Left renal pelvis (tissue), 4 donors: ENCODE data around the gene UGT1A10. TPM values are rescaled to one million over a fixed set of nuclear protein-coding genes. Genes with fewer than 3 reads are reported as not detected.
A peak's percentile ranks its signal among the peaks of the same experiment; 100 is the strongest.
"Not testable (repeated sequence)": the region's sequence is repeated elsewhere in the genome, so short reads cannot be mapped to it uniquely, and the experiment has no call there.

Experiments
- DNase-seq, 4 donors: peaks; one replicate each; pipeline ENCODE4 v3.0.0-alpha.2; 2013; ENCODE audit warnings: low read depth in 4 of 4, low spot score in 3 of 4
- polyA plus RNA-seq, 4 donors: library from polyadenylated mRNA; unstranded; fragments of 120-200 nt; gene quantifications; one replicate each; pipeline ENCODE4 v1.2.1, GENCODE V29; 2013; ENCODE audit not compliant: insufficient read length in 4 of 4

The UGT1A10 gene
- polyA plus RNA-seq, 4 donors: not detected

- DNase-seq: no peak
These were observed 55.5 kb downstream of the UGT1A10 start for GRCh38 chr2:233691443-233692433.

- DNase-seq: no peak
These were observed 56.4 kb downstream of the UGT1A10 start, which contains the start of gene UGT1A6 for GRCh38 chr2:233692648-233693047. TSS of gene UGT1A6 (plus strand) at chr2:233692890. CDS start at chr2:233693005, 115 bp downstream.

DNA sequence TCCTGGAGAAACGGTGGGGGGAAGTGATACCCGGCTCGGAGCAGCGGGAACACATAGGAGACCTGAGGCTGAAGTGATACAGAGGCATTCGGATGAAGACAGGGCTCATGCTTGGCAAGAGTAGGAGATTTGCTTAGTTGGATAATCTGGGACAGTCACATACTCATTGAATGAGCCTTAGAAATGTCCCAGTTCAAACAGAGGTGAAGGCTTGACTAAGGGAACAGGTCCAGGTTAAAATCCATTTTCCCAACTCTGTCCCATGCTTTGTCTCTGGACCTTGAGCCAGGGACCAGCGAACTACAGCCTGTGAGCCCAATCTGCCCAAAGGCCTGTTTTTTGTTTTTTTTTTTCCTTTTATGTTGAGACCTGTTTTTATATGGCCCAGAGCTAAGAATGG is 57.7 kb downstream of the UGT1A10 start:
- DNase-seq: no peak

- no peak for DNase-seq
These were observed 62.5 kb downstream of the UGT1A10 start for GRCh38 chr2:233698740-233699139.

GRCh38 chr2:233699424-233700027 is 63.3 kb downstream of the UGT1A10 start:
- no peak for DNase-seq

GRCh38 chr2:233700028-233700635 is 63.9 kb downstream of the UGT1A10 start:
- peak in 2 of 4 donors; percentile 14 to 15 for DNase-seq

DNA sequence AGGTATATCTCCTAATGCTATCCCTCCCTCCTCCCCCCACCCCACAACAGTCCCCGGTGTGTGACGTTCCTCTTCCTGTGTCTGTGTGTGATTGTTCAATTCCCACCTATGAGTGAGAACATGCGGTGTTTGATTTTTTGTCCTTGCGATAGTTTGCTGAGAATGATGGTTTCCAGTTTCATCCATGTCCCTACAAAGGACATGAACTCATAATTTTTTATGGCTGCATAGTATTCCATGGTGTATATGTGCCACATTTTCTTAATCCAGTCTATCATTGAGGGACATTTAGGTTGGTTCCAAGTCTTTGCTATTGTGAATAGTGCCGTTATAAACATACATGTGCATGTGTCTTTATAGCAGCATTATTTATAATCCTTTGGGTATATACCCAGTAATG is 64.6 kb downstream of the UGT1A10 start:
- DNase-seq: not testable (repeated sequence)

- DNase-seq: no peak
These were observed 66.0 kb downstream of the UGT1A10 start for GRCh38 chr2:233702238-233702637.

- no peak for DNase-seq
These were observed 69.8 kb downstream of the UGT1A10 start for GRCh38 chr2:233705911-233706506.

DNA sequence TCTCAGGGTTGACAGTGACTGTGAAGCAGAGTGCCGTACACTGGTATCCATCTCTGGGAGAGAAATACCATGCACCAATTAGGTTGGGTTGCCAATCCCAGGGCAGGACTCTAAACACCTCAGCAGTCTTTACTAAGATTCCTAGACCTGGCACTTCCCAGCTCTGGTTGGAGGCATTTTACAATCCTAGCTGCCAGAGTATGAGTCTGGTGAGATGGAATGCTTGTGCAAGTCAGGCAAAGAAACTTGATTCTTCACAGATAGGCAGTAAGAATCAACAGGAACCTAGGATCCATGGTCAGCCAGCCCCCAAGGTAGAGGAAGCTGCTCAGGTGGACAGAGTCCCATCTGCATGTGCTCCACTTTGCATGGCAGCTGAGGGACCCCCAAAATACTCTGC is 70.5 kb downstream of the UGT1A10 start:
- DNase-seq: no peak

GRCh38 chr2:233707940-233708644 is 71.8 kb downstream of the UGT1A10 start:
- no peak for DNase-seq

DNA sequence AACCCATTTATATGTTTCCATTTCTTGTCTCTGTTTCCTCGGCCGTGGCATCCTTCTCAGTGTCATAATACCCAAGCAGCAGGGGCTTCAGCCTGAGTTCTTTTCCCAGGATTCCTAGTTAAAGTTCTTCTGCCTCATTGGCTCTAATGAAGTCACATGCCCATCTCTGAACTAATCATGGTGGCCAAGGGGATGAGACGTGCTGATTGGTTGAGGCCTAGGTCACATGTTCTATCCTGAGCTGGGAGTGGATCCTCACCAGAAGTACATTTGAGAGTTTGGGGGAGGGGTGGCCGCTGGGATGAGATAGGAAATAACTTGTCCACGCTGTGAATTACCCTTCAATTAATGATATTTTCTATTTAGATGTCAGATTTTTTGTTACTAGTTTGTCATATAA is 72.7 kb downstream of the UGT1A10 start:
- DNase-seq: no peak

GRCh38 chr2:233711312-233712008 is 75.2 kb downstream of the UGT1A10 start:
- DNase-seq: peak in 3 of 4 donors; percentile 36 to 60 (median 51)

DNA sequence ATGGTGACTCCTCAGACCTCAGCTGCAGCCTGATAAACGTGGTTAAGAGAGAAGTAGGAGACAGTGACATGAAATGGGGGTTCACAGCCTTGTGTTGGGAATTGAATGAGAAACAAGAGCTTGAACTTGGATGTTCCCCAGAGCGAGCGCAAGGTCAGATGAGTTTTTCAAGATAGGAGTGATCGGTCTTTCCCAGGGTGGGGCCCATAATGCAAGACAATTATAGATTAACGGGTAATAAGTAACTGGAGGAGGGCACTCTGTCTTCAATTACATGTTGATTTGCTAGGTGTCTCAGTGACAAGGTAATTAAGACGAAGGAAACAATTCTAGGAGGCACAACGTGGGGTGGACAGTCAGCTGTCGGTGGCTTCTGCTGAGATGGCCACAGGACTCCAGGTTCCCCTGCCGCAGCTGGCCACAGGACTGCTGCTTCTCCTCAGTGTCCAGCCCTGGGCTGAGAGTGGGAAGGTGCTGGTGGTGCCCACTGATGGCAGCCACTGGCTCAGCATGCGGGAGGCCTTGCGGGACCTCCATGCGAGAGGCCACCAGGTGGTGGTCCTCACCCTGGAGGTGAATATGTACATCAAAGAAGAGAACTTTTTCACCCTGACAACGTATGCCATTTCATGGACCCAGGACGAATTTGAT is 76.5 kb downstream of the UGT1A10 start, which contains the start of gene UGT1A5:
Gene UGT1A5 (plus strand): TSS at position 297 of the 651 bp plus-strand sequence. CDS start 85 bp downstream, at position 382.
- DNase-seq: no peak

- DNase-seq: no peak
These were observed 77.0 kb downstream of the UGT1A10 start for GRCh38 chr2:233713262-233713615.

- no peak for DNase-seq
These were observed 77.9 kb downstream of the UGT1A10 start for GRCh38 chr2:233714121-233714520.

- no peak for DNase-seq
These were observed 82.3 kb downstream of the UGT1A10 start, which contains the start of gene UGT1A4 for GRCh38 chr2:233718552-233718951. TSS of gene UGT1A4 (plus strand) at chr2:233718736. CDS start at chr2:233718821, 85 bp downstream.

GRCh38 chr2:233728723-233729301 is 92.6 kb downstream of the UGT1A10 start, which contains the start of gene UGT1A3:
TSS of gene UGT1A3 (plus strand) at chr2:233729042. CDS start at chr2:233729127, 85 bp downstream.
- DNase-seq: no peak
